Fibroblast of mammary gland (primary cell): Measurements from ENCODE around the gene CTU1.
A peak's percentile ranks its signal among the peaks of the same experiment; 100 is the strongest.

Experiments
- DNase-seq: peaks from one replicate; pipeline ENCODE4 v3.0.0-alpha.2; 2010; ENCODE audit warnings: low read depth
- H3K4me3 ChIP-seq: 2 replicates; pipeline ENCODE4 v1.5.1; 2011; ENCODE audit warnings: low read depth, mild to moderate bottlenecking, low read length, moderate library complexity; ENCODE audit not compliant: control insufficient read depth
- TF ChIP-seq, protein P1 (sequence below): conservative IDR thresholded peaks from 2 replicates; pipeline ENCODE4 v1.5.1; 2011; ENCODE audit warnings: low read depth, low read length, inconsistent platforms; ENCODE audit not compliant: control insufficient read depth, insufficient read depth

CTU1 gene

DNA sequence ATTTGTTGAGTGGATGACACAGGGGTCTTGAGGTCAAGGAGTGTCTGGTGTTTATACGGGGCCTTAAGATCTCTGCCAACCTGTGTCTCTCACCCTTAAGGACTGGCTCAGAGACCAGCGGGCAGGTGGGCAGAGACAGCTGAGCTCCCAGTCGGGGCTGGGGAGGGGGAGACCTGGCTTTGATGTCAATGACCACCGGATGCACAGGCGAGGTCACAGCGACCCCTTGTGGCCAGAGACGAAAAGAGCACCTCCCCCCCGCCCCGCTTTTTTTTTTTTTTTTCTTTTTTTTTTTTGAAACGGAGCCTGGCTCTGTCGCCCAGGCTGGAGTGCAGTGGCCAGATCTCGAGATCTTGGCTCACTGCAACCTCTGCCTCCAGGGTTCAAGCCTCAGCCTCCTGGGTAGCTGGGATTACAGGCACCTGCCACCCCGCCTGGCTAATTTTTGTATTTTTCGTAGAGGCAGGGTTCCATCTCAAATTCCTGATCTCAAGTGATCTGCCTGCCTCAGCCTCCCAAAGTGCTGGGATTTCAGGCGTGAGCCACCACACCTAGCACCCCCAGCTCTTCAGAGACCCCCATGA is 13.4 kb downstream of the CTU1 start:
- no peak for DNase-seq
- no peak overlapping the region for H3K4me3 ChIP-seq
- TF ChIP-seq, protein P1, sequence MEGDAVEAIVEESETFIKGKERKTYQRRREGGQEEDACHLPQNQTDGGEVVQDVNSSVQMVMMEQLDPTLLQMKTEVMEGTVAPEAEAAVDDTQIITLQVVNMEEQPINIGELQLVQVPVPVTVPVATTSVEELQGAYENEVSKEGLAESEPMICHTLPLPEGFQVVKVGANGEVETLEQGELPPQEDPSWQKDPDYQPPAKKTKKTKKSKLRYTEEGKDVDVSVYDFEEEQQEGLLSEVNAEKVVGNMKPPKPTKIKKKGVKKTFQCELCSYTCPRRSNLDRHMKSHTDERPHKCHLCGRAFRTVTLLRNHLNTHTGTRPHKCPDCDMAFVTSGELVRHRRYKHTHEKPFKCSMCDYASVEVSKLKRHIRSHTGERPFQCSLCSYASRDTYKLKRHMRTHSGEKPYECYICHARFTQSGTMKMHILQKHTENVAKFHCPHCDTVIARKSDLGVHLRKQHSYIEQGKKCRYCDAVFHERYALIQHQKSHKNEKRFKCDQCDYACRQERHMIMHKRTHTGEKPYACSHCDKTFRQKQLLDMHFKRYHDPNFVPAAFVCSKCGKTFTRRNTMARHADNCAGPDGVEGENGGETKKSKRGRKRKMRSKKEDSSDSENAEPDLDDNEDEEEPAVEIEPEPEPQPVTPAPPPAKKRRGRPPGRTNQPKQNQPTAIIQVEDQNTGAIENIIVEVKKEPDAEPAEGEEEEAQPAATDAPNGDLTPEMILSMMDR, result peak; percentile 59

DNA sequence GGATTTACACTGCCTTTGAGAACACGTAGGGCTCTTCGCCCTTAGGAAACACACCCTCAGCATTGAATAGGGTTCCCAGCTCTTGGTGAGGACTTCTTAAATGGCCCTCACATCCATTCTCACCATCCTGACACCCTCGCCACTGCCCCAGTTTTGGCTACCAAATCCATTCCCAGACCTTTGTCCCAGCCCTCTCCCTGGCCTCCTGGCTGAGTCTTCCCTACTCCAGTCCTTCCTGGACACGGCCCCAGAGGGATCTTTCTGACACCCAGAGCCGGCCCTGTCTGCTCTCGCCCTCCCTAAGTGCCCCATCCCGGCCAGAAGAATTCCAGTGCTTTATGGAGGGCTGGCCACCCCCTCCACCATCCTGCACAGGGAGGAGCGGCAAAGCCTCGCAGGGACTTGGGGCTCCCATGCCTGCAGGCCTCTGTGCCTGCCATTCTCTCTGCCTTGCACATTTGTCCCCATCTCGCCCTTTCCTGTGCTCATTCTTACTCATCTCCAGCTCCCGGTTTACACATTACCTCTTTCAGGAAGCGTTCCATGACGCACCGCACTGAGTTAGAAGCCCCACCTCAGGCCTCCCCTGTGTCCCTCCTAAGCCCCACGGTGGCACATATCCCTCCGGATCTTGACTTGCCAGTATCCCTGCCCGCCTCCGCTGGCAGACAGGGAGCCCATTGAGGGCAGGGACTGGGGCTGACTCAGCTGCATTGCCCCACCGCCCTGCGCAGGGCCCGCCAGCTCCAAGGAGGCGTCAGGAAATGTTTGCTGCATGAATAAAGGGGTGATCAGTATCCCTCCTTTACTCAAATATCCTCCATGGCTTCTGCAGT is 14.5 kb downstream of the CTU1 start:
- DNase-seq, result no peak
- TF ChIP-seq, protein P1, result no peak
- H3K4me3 ChIP-seq, result no peak overlapping the region

DNA sequence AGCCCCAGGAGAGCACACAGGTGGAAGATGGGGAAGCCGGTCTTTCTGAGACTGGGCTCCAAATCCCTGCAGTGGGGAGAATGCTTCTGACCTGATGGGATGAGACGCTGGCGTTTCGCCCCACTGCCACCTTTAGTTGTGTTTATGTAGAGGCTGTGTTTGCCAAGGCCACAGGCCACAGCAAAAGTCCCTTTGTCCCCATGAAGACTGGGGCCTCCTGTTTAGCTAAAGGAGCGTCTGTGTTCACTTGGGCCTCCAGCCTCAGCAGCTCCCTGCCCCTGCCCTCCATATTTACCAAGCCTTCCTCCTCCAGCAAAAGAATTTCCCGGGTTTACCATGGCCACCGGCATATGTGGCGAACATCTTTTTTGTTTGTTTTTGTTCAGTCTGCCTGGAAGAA is 15.1 kb downstream of the CTU1 start:
- TF ChIP-seq, protein P1, result no peak
- DNase-seq, result no peak
- no peak overlapping the region for H3K4me3 ChIP-seq

DNA sequence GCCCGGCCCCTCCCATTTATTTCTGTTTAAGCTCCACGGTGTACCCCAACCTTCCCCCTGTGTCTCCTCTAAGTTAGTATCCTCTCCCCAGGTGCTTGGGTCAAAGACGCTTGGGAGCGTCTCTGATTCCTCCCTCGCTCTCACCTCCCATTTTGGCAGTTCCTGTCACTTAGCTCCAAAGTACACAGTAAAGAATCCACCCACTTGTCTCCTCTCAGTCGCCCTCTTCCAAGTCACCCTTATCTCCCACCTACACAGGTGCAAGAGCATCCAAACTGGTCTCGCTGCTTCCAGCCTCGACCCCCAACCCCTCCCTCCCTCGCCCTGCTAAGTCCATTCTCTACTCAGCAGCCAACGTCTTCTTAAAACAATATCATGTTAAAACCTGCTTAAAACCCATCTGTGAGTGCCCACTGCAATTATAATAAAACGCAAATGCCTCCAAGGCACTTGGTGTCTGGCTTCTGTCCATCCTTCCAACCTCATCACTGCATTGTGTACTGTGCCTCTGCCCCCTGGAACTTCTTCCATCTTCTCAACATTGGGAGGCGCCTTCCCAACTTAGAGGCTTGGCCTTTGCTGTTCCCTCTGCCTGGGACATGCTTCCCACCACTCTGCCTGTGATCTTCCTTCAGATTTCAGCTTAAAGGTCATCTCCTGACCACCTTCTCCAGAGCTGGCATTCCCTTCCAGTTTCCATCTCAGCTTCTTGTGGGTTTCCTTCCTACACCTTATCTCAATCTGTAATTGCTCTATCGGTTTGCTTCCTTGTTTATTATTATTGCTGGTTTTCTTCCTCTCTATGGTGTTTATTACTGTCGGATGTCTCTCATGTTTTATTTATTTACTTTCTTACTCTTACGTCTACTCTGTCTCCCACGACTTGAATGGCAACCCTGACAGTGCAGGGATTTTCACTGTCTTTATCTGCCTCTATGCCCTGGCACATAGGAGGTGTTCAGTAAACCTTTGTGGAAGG is 16.0 kb downstream of the CTU1 start:
- TF ChIP-seq, protein P1, result no peak
- DNase-seq, result no peak
- H3K4me3 ChIP-seq, result no peak overlapping the region

DNA sequence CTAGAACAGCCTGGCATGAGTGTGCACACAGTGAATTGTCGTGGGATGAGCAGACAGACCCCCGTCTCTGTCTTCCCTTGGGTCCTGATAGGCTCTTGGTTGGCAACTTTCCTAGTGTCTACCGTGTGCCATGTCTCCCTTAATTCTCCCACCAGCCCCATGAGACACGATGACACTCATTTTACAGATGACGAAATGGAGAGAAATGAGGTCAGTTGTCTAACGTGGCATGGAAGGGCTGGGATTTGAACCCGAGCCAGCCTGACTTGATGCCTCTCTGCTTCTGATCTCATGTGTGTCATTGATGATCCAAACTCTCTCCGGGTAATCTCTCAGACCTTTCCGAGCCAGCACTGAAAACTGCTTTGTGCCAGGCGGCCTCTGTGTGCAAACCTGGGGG is 17.1 kb downstream of the CTU1 start:
- no peak overlapping the region for H3K4me3 ChIP-seq
- TF ChIP-seq, protein P1, result no peak
- DNase-seq, result peak; percentile 13

DNA sequence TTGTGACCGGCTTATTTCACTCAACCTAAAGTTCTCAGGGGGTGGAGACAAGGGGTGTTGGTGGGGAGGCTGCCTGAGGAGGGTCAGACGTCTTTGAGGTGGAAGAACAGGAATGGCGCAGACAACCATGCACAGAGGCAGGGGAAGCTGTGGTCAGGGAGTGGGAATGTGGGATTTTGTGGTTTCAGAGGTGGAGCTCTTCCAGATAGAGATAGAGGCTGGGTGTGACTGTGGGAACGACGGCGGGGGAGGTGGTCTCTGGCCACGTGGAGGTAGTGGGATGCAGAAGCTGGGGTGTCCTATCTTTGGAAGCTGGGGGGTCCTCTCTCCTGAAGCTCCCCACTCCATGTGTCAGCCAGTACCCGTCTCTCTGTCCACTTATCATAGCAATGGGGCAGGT is 17.7 kb downstream of the CTU1 start:
- no peak for DNase-seq
- H3K4me3 ChIP-seq, result no peak overlapping the region
- TF ChIP-seq, protein P1, result no peak
